ENCODE results near the gene FBLN2. TPM values are rescaled to one million over a fixed set of nuclear protein-coding genes. Genes with fewer than 3 reads are reported as not detected.
"Not testable (repeated sequence)": the region's sequence is repeated elsewhere in the genome, so short reads cannot be mapped to it uniquely, and the experiment has no call there.

FBLN2 gene
- total RNA-seq, 2 donors from 2014 or later = not detected

DNA sequence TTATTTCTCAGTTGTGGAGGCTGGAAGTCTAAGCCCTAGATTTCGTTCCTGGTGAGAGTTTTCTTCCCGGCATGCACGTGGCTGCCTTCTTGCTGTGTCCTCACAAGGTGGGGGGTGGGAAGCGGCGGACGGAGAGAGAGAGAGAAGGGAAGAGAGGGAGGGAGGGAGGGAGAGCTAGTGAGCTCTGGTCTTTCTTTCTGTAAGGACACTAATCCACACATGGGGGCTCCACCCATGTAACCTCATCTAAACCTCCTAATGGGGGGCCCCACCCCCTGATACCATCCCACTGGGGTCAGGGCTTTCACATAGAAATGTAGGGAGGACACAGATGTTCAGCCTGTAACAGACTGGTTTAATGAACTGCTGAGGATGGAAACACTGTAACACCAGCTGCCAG is 7.3 kb downstream of the FBLN2 start:
- no peak overlapping the region for H3K27ac Mint-ChIP-seq
- DNase-seq (ENCODE audit: low spot score) (no peak), ATAC-seq (no peak)
- H3K4me3 Mint-ChIP-seq = no peak overlapping the region
- H3K9me3 Mint-ChIP-seq = no peaks in the 10 kb centered on the region
- H3K36me3 Mint-ChIP-seq = no peaks in the 10 kb centered on the region
- H3K27me3 Mint-ChIP-seq = peaks cover 11 to 30% of the 10 kb centered on the region in 2 donors
- H3K4me1 Mint-ChIP-seq (ENCODE audit: low read depth in 2 of 2) = no peaks in the 10 kb centered on the region

DNA sequence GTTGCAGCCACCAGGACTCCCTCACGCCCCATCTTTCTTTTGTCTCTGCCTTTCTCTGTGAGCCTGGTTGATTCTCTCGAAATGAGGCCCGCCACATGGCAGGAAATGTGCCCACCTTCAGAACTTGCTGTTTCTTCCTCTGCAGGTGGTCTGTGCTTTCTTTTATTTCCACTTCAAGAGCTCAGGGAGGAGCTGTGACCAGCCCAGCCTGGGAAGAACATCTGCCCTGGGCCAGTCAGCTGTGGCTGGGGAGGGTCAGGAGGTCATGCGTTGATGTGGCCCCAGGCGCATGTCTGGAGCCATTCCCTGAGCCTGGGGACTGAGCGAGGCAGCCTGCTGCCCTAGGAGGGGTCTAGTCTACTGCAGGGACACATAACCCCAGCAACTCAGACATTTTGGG is 8.0 kb downstream of the FBLN2 start:
- peaks cover 14 to 37% of the 10 kb centered on the region in 2 donors for H3K27me3 Mint-ChIP-seq
- H3K36me3 Mint-ChIP-seq = no peaks in the 10 kb centered on the region
- H3K4me3 Mint-ChIP-seq = no peak overlapping the region
- DNase-seq (ENCODE audit: low spot score) (no peak), ATAC-seq (no peak)
- H3K9me3 Mint-ChIP-seq = no peaks in the 10 kb centered on the region
- no peak overlapping the region for H3K27ac Mint-ChIP-seq
- no peaks in the 10 kb centered on the region for H3K4me1 Mint-ChIP-seq (ENCODE audit: low read depth in 2 of 2)

DNA sequence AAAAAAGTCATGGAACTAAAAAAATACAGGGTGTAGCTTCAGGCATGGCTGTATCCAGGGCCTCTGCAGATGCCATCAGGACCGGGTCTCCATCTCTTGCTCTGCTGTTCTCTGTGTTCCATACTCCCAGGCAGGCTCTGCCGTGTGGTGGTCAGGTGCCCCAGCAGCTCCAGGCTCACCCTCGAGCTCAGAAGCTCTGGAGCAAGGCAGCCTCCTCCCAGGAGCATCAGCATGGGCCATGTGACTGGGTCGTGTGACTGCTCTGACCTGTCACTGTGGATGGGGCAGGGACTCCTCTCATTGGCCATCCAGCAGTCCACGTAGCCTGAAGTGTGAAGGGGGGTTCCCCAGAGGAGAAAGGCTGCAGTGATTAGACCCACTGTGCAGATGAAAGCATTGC is 8.5 kb downstream of the FBLN2 start:
- H3K36me3 Mint-ChIP-seq = no peaks in the 10 kb centered on the region
- no peak overlapping the region for H3K27ac Mint-ChIP-seq
- no peaks in the 10 kb centered on the region for H3K9me3 Mint-ChIP-seq
- peaks cover 11 to 37% of the 10 kb centered on the region in 2 donors for H3K27me3 Mint-ChIP-seq
- DNase-seq (ENCODE audit: low spot score) (no peak), ATAC-seq (peak in 1 of 2 donors; percentile 26)
- H3K4me3 Mint-ChIP-seq = no peak overlapping the region
- no peaks in the 10 kb centered on the region for H3K4me1 Mint-ChIP-seq (ENCODE audit: low read depth in 2 of 2)

DNA sequence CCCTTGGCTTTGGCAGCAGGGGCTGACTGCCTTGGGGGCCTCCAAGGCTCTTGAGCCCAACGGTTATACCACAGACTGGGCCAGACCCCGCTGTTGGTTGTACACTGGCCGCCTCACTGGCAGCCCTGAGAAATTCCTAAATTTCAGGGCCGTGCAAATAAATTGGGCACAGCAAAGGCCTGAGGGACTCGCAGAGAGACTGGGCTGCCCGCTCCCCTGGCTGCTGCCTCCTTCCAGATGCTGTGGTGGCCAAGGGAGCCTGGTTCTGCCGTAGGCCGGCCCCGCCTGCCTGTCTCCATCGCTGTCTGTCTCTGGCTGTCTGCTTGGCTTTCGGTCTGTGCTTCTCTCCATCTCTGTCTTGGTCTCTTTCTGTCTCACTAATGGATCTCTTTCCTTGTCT is 9.0 kb downstream of the FBLN2 start:
- ATAC-seq (no peak), DNase-seq (ENCODE audit: low spot score) (no peak)
- H3K9me3 Mint-ChIP-seq = no peaks in the 10 kb centered on the region
- no peak overlapping the region for H3K27ac Mint-ChIP-seq
- H3K4me3 Mint-ChIP-seq = no peak overlapping the region
- no peaks in the 10 kb centered on the region for H3K4me1 Mint-ChIP-seq (ENCODE audit: low read depth in 2 of 2)
- H3K27me3 Mint-ChIP-seq = peaks cover 11 to 37% of the 10 kb centered on the region in 2 donors
- H3K36me3 Mint-ChIP-seq = no peaks in the 10 kb centered on the region

DNA sequence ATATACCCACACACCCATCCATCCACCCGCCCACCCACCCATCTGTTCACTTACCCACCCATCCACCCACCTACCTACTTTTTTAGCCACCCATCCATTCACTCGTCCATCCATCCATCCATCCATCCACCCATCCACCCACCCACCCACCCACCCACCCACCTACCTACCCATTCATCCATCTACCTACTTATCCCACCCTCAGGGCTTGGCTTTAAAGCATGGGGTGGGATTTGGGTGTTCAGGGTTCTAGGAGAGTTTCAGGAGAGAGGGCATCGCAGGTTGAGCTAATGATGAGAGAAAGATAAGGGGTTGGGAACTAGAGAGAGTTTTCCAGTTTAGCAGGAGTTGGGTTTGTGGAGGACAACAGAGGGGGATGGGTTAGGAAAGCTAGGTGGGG is 9.7 kb downstream of the FBLN2 start:
- H3K9me3 Mint-ChIP-seq = no peaks in the 10 kb centered on the region
- H3K27ac Mint-ChIP-seq = no peak overlapping the region
- H3K4me3 Mint-ChIP-seq = no peak overlapping the region
- no peaks in the 10 kb centered on the region for H3K36me3 Mint-ChIP-seq
- H3K4me1 Mint-ChIP-seq (ENCODE audit: low read depth in 2 of 2) = no peaks in the 10 kb centered on the region
- DNase-seq (ENCODE audit: low spot score) (no peak), ATAC-seq (no peak)
- peaks cover 11 to 37% of the 10 kb centered on the region in 2 donors for H3K27me3 Mint-ChIP-seq

DNA sequence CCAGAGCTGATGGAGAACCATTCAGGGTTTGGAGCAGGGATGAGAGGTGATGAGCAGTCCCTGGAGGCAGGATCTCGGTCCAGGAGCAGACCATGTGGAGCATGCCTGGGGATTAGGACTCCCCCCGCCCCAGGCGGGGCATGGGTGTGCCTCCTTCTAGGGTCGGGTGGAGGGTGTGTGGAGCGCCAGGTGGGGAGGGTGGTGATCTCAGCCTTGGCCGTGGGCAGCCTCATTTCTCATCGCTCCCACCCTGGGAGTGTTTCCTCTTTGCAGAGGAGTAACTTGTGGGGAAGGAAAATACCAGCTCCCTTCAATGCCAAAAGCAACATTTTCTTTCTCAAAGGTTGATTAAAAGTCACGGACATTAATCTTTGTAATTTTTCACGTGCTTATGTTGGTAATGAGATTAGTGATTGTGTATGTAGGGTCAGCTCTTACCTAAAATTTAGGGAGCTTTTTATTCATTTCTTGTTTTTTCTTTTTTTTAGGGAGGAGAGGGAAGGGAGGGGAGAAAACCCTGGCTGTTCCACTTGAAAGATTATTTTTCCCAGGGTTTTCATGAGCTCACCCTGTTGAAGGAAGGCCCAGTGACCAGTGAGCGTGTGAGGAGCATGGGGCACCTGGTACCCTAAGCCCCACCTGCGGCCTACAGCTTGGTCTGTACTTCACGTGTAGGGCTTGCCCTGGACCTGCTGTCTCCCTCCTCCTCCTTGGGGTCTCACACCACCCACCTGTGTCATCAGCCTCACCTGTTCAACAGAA is 11.0 kb downstream of the FBLN2 start:
- no peaks in the 10 kb centered on the region for H3K9me3 Mint-ChIP-seq
- H3K36me3 Mint-ChIP-seq = no peaks in the 10 kb centered on the region
- no peak overlapping the region for H3K4me3 Mint-ChIP-seq
- peaks cover 11 to 32% of the 10 kb centered on the region in 2 donors for H3K27me3 Mint-ChIP-seq
- H3K4me1 Mint-ChIP-seq (ENCODE audit: low read depth in 2 of 2) = no peaks in the 10 kb centered on the region
- ATAC-seq (no peak), DNase-seq (ENCODE audit: low spot score) (no peak)
- H3K27ac Mint-ChIP-seq = no peak overlapping the region

DNA sequence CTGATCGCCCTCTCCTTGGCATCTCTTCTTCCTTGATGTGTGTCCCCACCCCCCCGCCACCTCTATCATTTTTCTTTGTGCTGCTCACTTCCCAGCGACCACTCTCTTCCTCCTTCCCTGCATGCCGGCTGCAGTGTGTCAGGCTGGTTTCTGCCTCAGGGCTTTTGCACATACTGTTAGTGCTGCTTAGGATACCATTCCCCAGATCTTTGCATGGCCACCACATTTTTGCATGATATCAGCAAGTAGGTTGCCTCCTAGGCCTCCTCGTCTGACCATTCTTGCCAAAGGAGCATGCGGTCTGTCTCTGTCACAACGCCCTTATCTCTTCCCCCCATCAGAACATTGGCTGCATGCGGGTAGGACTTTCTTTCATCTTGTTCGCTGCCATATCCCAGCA is 12.5 kb downstream of the FBLN2 start:
- no peaks in the 10 kb centered on the region for H3K4me1 Mint-ChIP-seq (ENCODE audit: low read depth in 2 of 2)
- no peak overlapping the region for H3K4me3 Mint-ChIP-seq
- peaks cover 11 to 32% of the 10 kb centered on the region in 2 donors for H3K27me3 Mint-ChIP-seq
- no peaks in the 10 kb centered on the region for H3K36me3 Mint-ChIP-seq
- no peak overlapping the region for H3K27ac Mint-ChIP-seq
- H3K9me3 Mint-ChIP-seq = no peaks in the 10 kb centered on the region
- DNase-seq (ENCODE audit: low spot score) = no peak
- ATAC-seq = no peak

DNA sequence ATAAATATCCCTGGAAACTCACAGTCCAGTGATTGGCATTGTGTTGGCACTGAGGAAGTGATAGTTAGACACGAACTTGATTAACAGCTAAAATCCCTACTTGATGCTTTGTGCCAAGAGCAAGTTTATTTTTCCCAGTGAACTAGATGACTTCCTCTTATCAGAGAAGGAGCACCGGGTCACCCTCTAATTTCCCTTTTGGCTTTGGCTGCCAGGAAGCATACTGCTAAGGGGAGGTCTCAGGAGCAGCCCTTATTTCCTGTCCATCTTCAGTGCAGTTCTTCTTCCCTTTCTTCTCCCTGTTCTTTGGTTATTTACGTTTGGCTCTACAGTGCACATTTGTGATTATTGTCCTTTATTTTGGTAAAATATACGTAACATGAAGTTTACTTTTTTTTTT is 13.0 kb downstream of the FBLN2 start:
- Mint-ChIP-seq H3K36me3 (no peaks in the 10 kb centered on the region), H3K4me1 (ENCODE audit: low read depth in 2 of 2) (no peaks in the 10 kb centered on the region), H3K4me3 (no peak overlapping the region), H3K27ac (no peak overlapping the region), H3K9me3 (no peaks in the 10 kb centered on the region), H3K27me3 (peaks cover 11 to 32% of the 10 kb centered on the region in 2 donors)
- DNase-seq (ENCODE audit: low spot score) = no peak
- ATAC-seq = no peak

DNA sequence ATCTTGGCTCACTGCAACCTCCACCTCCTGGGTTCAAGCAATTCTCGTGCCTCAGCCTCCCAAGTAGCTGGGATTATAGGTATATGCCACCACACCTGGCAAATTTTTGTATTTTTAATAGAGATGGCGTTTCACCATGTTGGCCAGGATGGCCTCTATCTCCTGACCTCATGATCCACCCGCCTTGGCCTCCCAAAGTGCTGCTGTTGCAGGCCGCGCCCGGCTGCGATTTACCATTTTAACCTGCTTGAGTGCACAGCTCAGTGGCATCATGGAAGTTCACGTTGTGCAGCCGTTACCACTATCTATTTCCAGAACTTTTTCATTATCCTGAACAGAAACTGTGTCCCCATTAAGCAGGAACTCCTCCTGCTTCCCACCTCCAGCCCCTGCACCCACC is 13.5 kb downstream of the FBLN2 start:
- not testable (repeated sequence) for DNase-seq (ENCODE audit: low spot score); H3K27ac Mint-ChIP-seq; H3K4me1 Mint-ChIP-seq (ENCODE audit: low read depth in 2 of 2); H3K36me3 Mint-ChIP-seq; H3K4me3 Mint-ChIP-seq; H3K9me3 Mint-ChIP-seq; ATAC-seq
- H3K27me3 Mint-ChIP-seq = peaks cover 11 to 32% of the 10 kb centered on the region in 2 donors

DNA sequence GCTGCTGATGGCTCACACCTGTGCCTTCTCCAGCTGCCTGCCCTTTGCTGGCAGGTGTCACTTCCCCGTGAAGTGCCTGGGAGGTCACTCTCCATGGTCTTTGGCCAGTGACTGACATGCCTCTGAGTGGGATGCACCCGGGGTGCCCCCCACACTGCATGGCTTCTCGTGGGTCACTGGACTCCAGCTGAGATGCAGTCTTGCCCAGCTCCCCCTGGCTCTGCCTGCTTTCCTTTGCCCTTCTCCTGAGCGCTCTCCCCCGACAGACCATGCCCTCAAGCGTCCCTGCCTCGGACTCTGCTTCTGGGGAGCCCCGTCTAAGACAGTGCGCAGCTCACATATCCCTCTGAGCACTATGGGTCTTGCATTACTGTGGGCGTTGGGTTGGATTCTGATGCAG is 14.4 kb downstream of the FBLN2 start:
- H3K36me3 Mint-ChIP-seq = no peaks in the 10 kb centered on the region
- no peak overlapping the region for H3K27ac Mint-ChIP-seq

DNA sequence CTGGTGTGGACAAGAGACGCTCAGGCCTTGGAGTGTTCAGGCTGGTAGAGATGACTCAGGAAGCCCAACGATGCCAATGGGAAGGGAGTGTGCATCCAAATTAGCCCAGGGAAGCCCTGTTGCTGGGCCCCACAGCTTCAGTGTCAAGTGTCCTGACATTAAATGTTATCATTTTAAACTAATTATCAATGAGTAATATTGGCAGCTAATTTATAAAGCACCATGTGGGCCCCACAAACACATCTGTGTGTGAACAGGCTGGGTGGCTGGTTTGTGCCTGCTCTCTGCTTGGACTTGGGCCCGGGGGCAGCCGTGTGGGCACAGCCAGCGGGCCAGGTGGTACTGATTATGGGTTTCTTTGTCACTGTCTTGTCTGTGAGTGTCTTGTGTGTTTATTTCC is 15.0 kb downstream of the FBLN2 start:
- H3K36me3 Mint-ChIP-seq = no peaks in the 10 kb centered on the region
- no peaks in the 10 kb centered on the region for H3K4me1 Mint-ChIP-seq (ENCODE audit: low read depth in 2 of 2)
- H3K27ac Mint-ChIP-seq = no peak overlapping the region
- no peaks in the 10 kb centered on the region for H3K9me3 Mint-ChIP-seq
- no peak overlapping the region for H3K4me3 Mint-ChIP-seq
- ATAC-seq (no peak), DNase-seq (ENCODE audit: low spot score) (no peak)
- H3K27me3 Mint-ChIP-seq = peaks cover 9 to 23% of the 10 kb centered on the region in 2 donors

More for the DNA sequence above, 14.4 kb downstream of the FBLN2 start:
- DNase-seq (ENCODE audit: low spot score) (no peak), ATAC-seq (no peak)
- Mint-ChIP-seq H3K4me1 (ENCODE audit: low read depth in 2 of 2) (no peaks in the 10 kb centered on the region), H3K4me3 (no peak overlapping the region), H3K9me3 (no peaks in the 10 kb centered on the region), H3K27me3 (peaks cover 11 to 28% of the 10 kb centered on the region in 2 donors)

DNA sequence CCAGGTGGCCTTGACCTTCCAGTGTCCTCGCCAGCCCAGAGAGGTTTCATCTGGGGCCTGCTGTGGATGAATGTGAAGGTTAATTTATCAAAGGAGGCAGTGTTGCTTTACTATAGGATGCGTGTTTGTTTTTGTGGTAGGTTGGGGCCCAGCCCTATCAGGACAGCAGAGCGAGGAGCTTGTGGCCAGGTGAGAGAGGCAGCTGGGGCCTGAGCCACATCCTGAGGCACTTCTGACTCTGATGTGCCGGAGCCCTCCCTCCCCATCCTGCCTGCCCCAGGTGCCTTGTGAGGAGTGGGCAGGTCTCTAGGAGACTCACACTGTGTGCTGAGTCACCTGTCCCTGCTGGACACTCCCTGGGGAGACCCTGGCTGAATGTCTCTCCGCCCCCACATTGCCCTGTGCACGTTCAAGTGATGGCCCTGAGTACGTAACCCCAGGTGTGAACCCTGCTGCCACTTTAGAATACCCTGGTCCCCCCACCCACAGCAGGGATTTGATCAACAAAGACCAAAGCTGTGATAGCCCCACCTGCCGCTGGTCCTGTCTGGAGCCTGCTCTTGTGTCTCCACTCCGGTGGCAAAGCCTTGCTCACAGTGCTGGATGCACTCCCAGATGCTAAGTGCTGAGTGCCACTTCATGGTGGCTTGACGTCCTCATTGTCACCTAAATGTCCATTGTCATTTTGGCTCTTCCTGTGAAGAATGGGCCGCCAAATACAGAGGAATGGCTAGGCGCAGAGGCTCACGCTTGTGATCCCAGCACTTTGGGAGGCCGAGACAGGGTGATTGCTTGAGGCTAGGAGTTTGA is 16.0 kb downstream of the FBLN2 start:
- H3K27me3 Mint-ChIP-seq = peaks cover 4 to 16% of the 10 kb centered on the region in 2 donors
- no peak for ATAC-seq
- H3K4me3 Mint-ChIP-seq = no peak overlapping the region
- no peaks in the 10 kb centered on the region for H3K4me1 Mint-ChIP-seq (ENCODE audit: low read depth in 2 of 2)
- no peaks in the 10 kb centered on the region for H3K36me3 Mint-ChIP-seq
- no peak overlapping the region for H3K27ac Mint-ChIP-seq
- H3K9me3 Mint-ChIP-seq = no peaks in the 10 kb centered on the region
- DNase-seq (ENCODE audit: low spot score) = no peak

DNA sequence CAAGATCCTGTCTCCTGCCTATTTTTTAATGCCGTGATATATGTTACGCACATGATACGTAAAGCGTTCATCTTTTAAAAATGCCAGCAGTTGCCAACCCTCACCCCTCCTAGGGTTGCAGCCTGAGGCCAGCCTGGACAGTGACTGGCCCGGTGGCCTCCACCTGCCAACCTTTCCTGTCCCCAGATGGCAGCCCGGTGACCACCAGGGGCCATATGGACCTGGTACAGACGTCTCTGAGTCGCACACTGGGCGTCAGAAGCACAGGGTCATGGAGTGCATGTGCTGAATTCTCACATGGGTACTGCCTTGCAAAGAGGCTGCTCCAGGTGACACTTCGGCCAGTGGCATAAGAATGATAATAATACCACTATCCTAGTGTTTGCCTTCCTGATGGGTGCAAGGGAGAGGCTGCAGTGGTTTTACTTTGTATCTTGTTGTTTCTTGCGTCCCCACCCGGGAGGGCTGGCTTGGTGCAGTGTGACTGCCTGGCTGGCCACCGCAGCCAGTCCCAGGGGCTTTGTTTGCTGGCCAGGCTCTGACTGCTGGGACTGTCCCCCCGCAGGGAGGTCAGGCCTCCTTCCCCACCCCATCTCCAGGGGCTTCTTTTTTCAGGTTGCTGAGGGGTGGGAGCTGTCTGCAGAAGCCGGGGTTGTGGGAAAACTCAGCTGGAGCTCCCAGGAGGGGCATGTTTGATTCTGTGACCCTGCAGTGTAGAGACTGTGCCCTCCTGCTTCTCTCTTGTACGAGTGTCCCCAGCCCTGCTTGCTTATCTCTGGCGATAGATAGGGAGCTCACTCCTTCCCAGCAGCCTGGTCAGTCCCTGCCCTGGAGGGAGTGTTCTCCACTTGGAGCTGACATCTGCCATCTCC is 16.9 kb downstream of the FBLN2 start:
- DNase-seq (ENCODE audit: low spot score) = peak; percentile 44
- H3K36me3 Mint-ChIP-seq = no peaks in the 10 kb centered on the region
- no peak overlapping the region for H3K4me3 Mint-ChIP-seq
- H3K27ac Mint-ChIP-seq = no peak overlapping the region
- no peaks in the 10 kb centered on the region for H3K4me1 Mint-ChIP-seq (ENCODE audit: low read depth in 2 of 2)
- peaks cover 4 to 11% of the 10 kb centered on the region in 2 donors for H3K27me3 Mint-ChIP-seq
- no peaks in the 10 kb centered on the region for H3K9me3 Mint-ChIP-seq
- no peak for ATAC-seq

DNA sequence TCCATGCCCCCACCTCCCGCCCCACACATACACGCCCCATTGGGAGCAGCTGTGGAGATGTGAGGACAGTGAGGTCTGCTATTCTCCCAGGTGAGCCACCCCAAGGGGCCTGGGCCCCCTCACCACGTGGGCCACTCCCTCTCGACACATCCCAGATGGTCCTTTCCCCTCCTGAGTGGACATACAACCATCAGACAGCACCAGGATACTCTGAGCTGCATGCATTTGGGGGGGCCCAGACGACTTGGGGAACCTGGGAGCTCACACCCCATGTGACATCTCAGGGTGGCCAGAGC is 17.5 kb downstream of the FBLN2 start:
- Mint-ChIP-seq H3K9me3 (no peaks in the 10 kb centered on the region), H3K36me3 (no peaks in the 10 kb centered on the region), H3K27ac (no peak overlapping the region), H3K4me1 (ENCODE audit: low read depth in 2 of 2) (no peaks in the 10 kb centered on the region), H3K27me3 (peaks cover 3 to 5% of the 10 kb centered on the region in 2 donors), H3K4me3 (no peak overlapping the region)
- no peak for ATAC-seq
- DNase-seq (ENCODE audit: low spot score) = no peak

All from natural killer cell treated with Interleukin-12 subunit alpha and Interleukin-12 subunit beta and Interleukin-15 and Interleukin-18, amount 100 ng/mL, for 72 hours (primary cell).